Nephron (organoid): ENCODE measurements around the gene RILP.

Experiments
- H3K27ac Mint-ChIP-seq, 3 experiments: 2 replicates each; pipeline ENCODE4 v1.8.0; 2020; ENCODE audit warnings: mixed read lengths in 3 of 3, mild to moderate bottlenecking in 2 of 3, moderate library complexity in 1 of 3
- H3K27me3 Mint-ChIP-seq: 2 replicates; pipeline ENCODE4 v1.8.0; 2021; ENCODE audit warnings: low read depth, mild to moderate bottlenecking, moderate library complexity, mixed read lengths
- H3K36me3 Mint-ChIP-seq: 2 replicates; pipeline ENCODE4 v1.8.0; 2020; ENCODE audit warnings: low read depth, mixed read lengths
- H3K4me1 Mint-ChIP-seq: 2 replicates; pipeline ENCODE4 v1.8.0; 2020; ENCODE audit warnings: mixed read lengths
- H3K4me3 Mint-ChIP-seq, 3 experiments: 2 replicates each; pipeline ENCODE4 v1.8.0; 2020; ENCODE audit warnings: mild to moderate bottlenecking in 3 of 3, mixed read lengths in 3 of 3, moderate library complexity in 2 of 3
- H3K9me3 Mint-ChIP-seq: 2 replicates; pipeline ENCODE4 v1.8.0; 2020; ENCODE audit warnings: mixed read lengths
- CTCF ChIP-seq, 3 experiments: fragments of 200-600 bp; sonication (generic); IDR thresholded peaks; one replicate each; pipeline ENCODE4 v1.5.0; 2021; ENCODE audit warnings: antibody characterized with exemption in 3 of 3; ENCODE audit not compliant: unreplicated experiment in 3 of 3

The RILP gene

DNA sequence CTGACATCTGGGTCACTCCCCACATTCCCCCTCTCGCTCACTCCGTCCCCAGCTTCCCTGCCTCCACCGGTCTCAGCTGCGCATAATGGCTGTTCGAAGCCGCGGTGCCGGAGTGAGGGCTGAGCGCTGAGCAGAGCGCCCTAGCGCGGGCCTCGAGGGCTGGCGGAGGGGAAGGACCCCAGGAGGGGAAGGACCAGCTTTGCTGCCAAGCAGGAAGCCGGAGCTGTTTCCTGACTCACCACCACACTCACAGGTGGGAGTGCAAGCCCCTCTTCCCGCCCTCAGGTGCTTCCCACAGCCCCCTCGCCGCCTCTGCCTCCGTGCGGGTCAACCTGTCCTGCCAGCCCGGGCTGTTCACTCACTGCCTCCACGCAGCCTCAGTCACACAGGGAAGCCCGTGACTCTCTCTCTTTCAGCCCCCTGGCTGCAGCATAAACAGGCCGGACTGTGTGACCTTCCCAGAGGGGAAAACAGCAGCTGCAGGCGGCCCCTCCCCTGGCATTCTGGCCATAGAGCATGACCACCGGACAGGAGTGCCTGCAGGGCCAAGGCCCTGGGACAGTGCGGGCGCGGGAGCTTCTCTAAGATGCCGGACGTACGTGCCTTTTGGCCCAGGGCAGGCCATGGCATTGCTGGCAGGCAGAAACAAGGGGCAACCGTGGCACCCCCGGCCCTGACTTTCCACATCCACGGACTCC lies 44.7 kb downstream of the RILP start:
- Mint-ChIP-seq H3K9me3 (no peaks in the 10 kb centered on the region), H3K4me3 (peak overlapping the region in 2 of 3 experiments; percentile 19 to 50), H3K27me3 (peaks cover 11% of the 10 kb centered on the region), H3K4me1 (no peaks in the 10 kb centered on the region), H3K27ac (peak overlapping the region in 1 of 3 experiments; percentile 65), H3K36me3 (peaks cover 4% of the 10 kb centered on the region)
- TF ChIP-seq CTCF (IDR thresholded peaks at IDR 0.05; ENCODE audit: unreplicated experiment in 3 of 3) = no peak

GRCh38 chr17:1601571-1601970 lies 48.1 kb downstream of the RILP start:
- Mint-ChIP-seq H3K4me3 (no peak overlapping the region), H3K4me1 (no peaks in the 10 kb centered on the region), H3K36me3 (peaks cover 4% of the 10 kb centered on the region), H3K27ac (no peak overlapping the region), H3K9me3 (no peaks in the 10 kb centered on the region), H3K27me3 (peaks cover 3% of the 10 kb centered on the region)
- no peak for TF ChIP-seq CTCF (IDR thresholded peaks at IDR 0.05; ENCODE audit: unreplicated experiment in 3 of 3)

DNA sequence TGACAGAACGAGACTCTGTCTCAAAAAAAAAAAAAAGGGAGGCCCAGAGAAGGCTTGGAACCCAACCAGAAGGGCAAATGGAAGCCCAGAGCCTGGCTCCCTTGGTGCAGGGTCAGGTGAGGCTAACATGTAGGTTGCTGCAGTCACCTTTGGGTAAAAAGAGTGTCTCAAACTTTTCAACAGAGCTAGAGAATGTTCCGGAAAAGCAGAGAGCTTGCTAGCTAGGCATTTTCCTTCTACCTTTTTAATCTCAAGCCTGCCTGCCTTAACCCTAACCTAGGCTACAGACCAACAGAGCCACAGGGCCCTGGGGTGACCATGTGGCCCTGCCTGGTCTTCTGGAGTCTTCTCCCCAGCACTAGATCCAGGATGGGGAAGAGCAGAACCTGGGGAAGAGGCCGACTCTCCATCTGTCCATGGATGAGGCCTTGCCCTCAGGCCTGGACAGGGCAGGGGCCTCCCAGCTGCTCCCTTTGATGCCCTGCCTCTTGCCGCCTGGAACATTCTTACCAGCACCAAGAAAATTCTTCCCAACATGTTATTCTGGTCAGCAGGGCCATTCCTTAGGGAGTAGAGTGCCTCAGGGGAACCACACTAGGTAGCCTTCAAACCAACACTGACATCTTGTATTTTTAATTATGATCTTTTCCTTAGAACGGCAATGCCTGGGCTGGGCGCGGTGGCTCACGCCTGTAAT lies 51.1 kb downstream of the RILP start:
- Mint-ChIP-seq H3K4me1 (no peaks in the 10 kb centered on the region), H3K36me3 (peaks cover 4% of the 10 kb centered on the region), H3K4me3 (no peak overlapping the region), H3K27me3 (no peaks in the 10 kb centered on the region), H3K27ac (no peak overlapping the region), H3K9me3 (no peaks in the 10 kb centered on the region)
- no peak for TF ChIP-seq CTCF (IDR thresholded peaks at IDR 0.05; ENCODE audit: unreplicated experiment in 3 of 3)

DNA sequence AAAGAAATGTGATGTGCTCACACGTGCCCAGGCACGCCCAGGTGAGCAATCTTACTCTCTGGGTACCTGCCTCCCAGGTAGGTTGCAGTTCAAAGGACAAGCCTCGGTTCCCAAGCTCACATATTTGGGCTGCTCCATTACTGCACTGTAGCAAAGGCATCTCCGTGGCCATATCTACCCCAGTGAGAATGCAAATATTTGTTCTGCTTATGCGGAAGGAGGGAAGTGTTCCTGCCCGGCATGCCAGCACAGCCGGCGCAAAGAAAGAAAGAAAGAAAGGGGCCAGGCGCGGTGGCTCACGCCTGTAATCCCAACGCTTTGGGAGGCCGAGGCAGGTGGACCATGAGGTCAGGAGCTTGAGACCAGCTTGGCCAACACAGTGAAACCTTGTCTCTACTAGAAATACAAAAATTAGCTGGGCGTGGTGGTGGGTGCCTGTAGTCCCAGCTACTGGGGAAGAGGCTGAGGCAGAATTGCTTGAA lies 51.8 kb downstream of the RILP start:
- H3K9me3 Mint-ChIP-seq = no peaks in the 10 kb centered on the region

More for the DNA sequence above, 51.8 kb downstream of the RILP start:
- Mint-ChIP-seq H3K4me3 (no peak overlapping the region), H3K36me3 (peaks cover 4% of the 10 kb centered on the region), H3K27ac (no peak overlapping the region), H3K4me1 (no peaks in the 10 kb centered on the region), H3K27me3 (no peaks in the 10 kb centered on the region)
- TF ChIP-seq CTCF (IDR thresholded peaks at IDR 0.05; ENCODE audit: unreplicated experiment in 3 of 3) = no peak
